A204.1 (cell line): Measurements from ENCODE around the gene SPAG17.

ENCODE experiments used
- FAIRE-seq: peaks from 2 replicates; lab custom pipeline; 2012; peaks lifted over from hg19 to GRCh38; lab: Jason Lieb, UNC

Gene SPAG17

DNA sequence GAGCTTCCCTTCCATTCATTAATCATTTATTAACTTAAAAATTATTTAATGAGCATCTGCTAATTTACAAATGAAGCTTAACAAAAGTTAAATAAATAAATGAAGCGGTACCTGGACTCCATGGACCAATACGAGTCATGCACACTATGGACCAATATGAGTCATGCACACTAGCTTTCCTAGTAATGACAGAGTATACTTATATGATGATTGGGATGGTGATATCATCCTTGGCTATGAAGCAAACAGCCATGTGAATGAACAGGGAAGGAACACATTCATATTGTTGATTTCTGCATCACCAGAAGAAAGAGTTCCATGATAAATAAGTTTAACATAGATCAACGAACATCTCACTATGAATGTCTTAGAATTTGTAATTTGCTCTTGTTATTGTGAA is 109.9 kb downstream of the SPAG17 start:
- no peak for FAIRE-seq

DNA sequence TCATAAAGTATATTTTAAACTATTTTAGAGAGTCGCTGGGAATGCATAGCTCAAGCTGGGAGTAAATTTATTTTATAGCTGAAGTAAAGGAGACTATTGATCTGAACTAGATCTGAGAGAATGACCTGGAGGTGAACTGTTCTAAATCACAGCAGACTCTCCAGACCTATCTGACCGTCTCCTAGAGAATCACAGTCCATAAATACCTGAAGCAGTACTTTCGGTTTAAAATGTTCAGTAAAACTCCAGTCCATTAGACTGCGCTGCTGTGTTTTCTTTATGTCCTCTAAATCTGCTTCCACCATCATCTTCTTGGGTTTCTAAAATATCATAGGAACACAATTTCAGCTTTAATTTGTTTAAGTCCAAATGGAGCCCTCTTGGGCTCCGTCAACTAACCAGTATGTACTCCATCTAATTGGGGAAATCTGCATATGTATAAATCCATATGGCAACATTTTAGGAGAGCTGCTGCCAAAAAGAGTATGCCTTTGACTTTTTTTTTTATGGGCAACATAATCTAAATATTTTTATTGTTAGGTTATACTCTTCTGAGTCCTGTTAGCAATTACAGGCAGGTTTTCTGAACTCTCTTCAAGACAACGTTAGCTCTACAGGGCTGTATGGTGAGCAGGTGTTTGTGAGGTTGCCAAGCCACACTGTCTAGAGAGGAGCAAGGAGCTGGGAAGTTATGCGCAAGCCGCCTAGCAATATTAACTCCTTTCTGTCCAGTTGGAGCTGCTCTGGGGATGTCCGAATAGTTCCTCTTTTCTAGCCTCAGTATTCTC is 111.2 kb downstream of the SPAG17 start:
- FAIRE-seq: no peak

DNA sequence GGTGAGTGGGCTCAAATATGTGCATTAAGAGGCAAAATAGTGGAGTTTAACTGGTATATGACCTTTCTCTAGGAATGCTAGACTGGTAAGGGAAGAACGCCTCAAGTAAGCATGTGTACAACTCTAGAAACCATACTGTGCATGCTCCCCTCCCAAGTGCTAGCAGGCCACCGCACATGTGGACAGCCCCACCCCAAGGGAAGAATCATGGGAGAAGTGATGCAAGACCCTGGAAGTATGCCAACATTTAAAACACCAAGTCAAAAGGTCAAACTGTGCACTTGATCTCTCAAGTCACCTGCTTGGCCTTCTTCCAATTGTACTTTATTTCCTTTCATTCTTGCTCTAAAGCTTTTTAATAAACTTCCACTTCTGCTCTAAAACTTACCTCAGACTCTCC is 135.0 kb downstream of the SPAG17 start:
- FAIRE-seq: no peak

DNA sequence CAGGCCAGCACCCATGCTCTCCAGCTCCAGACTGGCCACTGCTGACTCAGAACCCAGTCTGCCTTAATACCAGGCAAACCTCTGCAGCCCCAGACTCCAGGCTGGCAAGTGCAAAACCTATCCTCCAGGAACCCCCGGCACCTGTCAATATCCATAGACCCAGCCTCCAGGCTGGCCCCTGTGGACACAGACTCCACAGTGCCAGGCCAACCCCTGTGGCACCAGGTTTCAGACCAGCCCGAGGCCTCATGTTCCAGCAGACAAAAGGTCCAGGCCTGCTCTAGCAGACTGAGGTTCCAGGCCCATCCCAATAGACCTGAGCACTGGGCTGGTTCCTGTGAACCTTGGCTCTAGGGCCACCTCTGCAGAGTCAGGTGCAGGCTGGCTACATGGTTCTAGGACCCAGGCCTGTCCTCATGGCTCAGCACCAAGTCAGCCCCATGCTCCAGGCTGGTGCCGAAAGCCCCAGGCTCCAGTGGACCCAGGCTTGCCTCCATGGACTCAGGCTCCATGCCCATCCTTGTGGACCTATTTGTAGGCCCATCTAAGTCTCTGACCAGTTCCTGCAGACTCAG is 137.3 kb downstream of the SPAG17 start:
- no peak for FAIRE-seq

DNA sequence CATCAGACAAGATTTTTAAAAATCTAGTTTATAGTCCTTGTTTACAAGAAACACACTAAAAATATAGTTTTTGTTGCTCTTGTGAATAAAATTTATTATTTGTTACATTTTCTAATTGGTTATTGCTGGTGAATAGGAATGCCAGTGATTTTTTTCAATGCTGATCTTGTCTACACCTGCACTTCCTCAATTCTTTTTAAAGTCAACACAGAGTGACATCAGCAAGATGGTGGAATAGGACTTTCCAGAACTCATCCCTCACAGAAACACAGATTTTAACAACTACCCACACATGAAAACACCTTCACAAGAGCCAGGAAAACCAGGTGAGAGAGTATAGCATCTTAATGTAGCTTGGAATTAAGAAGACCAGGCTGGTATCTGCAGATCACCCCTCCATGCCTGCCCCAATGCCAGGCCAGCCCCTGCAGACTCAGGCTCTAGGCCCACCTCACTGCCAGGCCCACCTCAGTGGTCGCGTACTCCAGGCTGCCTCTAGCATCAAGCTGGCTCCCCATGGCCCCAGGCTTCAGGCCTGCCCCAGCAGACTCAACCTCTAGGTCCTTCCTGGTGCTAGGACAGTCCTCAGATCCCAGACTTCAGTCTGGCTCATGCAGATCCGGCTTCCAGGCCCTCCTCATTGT is 137.9 kb downstream of the SPAG17 start:
- FAIRE-seq: no peak

DNA sequence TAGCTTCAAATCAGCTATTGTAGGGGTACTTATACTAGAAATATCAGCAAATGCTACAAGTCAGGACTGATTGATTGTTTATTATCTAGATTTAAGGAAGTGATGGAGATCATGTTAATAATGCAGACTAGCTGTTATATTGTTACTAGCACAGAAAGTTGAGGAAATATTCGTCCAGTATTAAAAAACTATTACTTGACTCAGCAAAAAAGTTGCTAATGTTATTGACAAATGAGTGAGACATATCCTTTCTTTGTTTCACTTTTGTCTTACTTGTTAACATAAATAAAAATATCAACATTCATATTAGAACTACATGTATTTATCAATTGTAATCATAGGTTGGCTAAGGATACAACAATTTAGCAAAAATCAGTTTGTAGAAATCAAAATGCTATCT is 141.4 kb downstream of the SPAG17 start:
- no peak for FAIRE-seq

DNA sequence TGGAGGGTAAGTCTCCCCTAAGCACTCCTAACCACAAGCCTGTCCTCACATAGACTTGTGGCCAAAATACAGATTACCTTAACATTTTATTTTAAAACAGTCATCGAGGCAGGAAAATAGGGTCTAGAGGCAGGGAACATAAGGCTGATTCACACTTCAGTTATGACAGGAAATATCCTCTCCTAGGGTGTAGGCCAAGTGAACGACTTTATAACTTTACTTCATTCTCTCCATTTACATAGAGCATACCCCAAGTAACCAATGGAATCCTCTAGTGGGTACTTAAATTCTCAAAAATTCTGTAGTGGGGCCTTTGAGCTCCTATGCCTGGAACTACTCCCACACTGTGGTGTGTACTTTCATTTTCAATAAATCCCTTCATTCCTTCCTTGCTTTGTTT is 142.5 kb downstream of the SPAG17 start:
- FAIRE-seq: no peak

DNA sequence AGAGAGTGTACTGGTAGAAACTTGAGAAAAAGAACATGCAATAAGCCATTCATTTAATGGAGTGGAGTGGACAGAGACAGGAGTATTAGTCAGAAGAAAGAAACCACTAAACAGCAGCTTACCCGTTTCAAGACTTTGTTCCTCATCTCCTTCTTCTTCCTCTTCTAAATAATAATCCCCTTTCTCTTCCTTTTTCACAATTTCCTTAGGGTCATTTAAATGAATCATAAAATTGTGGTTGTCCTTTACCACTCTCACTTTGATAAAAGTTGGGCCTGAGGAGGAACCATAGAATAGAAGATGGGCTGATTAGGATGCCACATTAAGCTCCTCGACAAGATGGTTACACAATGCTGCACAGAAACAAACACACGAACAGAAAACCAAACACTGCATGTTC is 145.9 kb downstream of the SPAG17 start:
- no peak for FAIRE-seq

DNA sequence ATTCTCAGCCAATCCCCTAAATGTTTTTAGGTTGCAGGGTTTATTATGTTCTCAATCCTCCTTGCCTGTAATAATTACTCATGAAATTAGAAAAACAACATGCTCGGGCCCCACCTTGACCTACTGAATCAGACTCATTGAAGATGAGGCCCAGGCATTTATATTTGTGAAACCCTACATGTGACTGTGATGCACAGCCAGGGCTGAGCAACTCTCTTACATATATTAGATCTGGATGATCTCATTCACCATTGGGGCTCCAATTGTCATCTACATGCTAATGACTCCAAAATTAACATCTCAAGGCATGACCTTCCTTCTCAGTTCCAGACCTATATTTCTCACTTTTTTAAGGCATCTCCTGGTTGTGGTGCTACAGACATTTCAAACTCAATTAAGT is 152.1 kb downstream of the SPAG17 start:
- FAIRE-seq: no peak

DNA sequence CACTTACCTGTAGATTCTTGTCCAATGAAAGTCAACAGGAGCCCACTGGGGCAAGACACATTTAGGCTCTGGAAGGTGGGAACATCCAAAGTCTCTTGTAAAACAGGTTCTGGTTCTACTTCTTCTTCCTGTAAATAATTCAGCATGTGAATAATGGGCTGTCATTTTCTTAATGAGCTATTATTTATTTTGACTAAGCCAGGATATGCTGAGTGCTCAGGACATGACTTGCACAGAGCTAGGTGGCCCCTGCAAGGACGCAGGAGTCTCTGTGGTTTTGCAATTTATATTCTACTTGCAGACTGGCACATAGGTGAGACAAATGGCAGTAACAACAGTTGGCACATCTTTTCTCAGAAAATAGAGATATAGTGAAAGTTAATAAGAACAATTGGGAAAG is 156.8 kb downstream of the SPAG17 start:
- FAIRE-seq: no peak

DNA sequence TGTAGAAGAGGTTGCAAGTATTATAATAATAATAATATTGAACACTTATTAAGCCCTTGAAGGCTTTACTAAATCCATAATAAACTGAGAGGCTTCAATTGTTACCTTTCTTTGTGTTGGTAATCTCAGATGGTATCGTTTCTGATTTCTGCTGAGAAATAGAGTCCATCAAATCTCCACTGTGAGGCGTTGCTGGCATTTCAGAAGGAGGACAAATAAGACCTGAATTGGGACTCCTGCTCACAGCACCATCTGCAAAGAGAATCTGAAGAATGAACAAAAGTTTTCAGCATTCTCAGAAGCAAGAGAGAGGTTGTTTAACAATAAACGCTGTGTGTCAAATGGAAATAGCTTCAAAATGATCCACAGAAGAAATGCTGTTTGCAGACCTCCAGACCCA is 161.8 kb downstream of the SPAG17 start:
- no peak for FAIRE-seq

DNA sequence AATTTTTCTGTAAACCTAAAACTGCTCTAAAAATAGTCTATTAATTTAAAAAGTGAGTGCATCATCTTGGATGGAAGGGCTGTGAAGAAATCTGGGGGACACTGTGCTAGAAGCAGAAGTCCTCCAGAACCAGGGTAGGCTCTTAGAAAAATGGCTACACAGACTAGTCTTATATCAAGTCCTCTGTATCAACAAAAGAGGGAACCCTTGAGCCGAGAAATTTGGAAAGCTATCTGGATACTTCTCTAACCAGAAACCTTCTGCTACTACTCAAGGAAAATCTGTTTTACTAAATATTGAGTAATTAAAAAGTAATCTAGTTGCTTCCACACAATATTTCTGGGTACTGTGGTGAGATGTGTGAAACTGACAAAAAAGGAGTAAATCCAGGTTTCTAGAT is 163.4 kb downstream of the SPAG17 start:
- FAIRE-seq: no peak

DNA sequence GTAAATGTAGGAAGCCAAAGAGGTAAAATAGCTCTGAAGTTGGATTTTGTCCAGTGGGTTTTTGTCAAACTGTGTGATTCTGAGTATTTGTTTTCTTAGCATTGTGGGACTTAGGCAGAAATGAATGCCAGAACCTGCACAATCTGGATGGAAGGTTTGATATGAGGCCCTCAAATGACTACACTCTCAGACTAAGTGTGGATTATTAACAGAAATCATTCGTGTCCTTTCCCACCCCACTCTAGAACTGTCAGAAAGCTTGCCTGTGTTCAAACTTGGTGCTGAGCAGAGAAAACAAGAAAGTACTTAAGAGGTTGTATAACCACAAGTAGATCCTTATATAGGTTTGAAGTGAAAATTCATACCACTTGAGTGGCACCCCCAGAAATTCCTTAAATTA is 167.0 kb downstream of the SPAG17 start:
- no peak for FAIRE-seq

DNA sequence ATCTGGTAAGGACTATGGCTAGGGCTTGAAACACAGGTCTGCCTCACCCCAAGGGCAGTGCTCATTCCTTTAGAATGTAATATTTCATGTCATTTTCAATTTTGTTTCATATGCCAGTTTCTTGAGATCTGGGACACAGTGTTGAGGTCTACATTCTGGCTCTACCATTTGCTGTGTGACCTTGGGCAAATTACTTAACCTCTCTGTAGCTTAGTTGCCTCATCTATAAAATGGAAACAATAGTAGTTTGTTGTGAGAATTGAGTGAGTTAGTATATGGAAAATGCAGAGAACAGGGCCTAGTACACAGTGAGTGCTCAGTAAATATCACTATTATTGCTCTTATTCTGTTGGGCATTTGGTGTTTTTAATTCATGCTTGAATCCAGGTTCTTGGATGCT is 171.1 kb downstream of the SPAG17 start:
- FAIRE-seq: no peak

DNA sequence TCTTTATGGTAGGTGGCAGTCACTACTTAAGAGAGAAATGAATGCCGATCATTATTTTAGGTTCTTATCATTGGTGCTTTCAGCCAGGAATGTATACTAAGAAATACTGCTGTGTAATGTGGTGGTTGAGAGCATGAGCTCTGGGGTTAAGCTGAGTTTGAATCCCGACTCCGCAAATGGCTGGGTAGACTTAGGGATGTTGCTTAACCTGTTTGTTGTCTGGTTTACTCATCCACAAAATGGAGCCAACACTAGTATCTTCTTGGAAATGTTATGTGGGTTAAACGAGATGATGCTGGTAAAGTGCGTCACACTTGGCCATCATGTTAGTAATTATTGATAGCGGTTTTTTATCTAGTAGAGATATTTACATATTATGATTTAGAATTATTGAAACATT is 171.7 kb downstream of the SPAG17 start:
- FAIRE-seq: no peak

DNA sequence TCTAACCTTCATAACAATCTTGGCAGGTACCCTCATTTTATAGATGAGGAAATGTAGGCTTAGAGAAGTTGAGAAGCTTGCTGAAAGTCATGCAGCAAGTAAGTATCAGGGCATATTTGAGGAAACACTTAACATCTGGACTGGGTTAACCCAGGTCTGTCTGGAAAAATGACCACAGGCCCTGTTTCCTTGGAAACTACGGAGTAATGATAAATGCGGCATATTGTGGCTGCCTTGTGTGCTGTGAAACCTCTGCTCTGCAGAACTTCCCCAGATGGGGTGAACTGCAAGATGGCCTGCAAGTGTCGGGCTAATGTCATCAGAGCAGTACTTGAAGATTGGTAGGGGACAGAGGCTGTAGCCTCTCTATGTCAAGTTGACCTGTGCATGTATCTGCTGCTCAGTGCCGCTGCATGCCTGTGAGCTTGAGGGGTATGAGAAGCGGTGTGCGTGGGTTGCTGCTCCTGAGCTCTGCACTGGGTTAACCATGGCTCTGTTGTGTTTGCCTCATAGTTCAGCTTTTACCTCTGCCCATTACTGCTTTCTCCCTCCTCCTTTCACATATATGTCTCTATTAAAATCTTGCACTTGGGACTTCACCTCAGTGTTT is 172.4 kb downstream of the SPAG17 start:
- FAIRE-seq: no peak

DNA sequence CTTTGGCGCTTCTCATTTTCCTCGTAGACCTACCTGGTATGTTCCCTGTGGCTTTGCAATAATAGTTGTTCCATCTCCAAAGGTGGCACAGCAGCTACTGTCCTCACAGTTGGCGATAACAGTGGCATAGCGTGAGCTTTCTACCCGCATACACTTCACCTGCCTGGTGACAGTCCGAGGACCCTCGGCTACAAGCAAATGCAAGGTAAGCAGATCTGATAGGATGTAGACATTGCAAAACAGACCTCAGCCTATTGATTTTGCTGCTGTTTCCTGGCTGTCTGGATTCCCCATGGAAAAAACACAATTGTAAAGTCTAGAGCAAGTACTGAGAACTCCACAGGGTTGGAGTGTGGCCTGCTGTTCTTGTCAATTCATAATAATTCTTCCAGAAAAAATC is 177.0 kb downstream of the SPAG17 start:
- FAIRE-seq: no peak

DNA sequence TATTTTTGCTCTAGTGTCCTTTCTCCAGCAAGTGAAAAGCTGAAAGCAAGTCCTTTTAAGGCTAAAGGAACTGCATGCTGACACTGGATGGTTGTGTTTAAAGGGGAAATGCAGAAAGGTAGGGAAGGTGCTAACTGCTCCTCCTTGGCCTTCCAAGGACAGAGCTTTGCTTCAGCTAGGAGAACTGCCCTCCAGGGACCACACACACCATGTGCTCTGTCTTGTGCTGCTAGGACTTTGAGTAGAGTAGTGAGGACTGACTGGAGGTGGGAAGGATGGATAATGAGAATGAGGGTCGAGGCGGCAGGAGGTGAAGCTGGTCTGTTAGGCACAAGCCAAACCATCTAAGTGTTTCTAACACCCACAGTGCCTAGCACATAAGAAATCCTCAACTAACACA is 177.6 kb downstream of the SPAG17 start:
- FAIRE-seq: no peak

DNA sequence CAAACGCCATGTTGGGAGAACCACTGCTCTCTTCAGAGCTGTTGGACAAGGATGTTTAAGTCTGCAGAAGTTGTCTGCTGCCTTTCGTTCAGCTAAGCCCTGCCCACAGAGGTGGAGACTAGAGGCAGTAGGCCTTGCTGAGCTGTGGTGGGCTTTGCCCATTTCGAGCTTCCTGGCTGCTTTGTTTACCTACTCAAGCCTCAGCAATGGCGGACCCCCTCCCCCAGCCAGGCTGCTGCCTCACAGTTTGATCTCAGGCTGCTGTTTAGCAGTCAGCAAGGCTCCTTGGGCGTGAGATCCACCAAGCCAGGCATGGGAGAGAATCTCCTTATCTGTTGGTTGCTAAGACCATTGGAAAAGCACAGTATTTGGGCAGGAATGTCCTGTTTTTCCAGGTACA is 180.7 kb downstream of the SPAG17 start:
- no peak for FAIRE-seq

DNA sequence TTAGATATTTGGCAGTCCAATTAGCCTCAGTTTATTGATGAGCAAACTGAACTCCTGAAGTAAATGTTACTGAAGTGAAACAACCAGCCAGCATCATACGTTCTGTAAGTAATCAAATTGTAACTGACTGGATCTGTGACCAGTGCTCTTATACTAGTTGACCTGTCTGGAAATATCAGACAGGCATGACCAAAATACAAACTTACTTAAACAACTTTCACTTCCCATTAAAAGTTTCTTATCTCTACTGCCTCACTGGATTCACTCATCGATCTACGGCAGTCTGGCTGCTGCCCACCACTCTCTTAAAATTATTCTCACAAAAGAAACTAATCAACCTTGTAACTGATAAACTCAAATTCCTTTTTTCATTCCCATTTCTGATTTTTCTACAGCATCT is 199.1 kb downstream of the SPAG17 start:
- FAIRE-seq: no peak

DNA sequence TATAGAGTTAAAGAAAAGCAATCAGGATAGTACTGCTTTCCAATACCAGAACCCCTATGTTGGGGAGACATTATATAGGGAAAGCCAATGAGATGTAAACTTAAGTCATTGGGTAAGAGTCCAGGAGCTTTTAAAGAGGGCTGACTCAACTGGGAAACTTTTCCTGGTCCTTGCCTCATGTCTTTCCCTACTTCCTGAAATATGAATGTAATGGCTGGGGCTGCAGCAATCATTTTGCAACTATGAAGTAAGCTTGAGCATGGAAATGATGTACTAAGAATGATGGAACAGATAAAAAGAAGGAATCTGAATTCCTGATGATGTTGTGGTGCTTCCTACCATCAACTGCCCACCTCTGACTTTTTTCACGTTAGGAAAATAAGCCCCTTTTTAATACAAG is 199.8 kb downstream of the SPAG17 start:
- FAIRE-seq: no peak

DNA sequence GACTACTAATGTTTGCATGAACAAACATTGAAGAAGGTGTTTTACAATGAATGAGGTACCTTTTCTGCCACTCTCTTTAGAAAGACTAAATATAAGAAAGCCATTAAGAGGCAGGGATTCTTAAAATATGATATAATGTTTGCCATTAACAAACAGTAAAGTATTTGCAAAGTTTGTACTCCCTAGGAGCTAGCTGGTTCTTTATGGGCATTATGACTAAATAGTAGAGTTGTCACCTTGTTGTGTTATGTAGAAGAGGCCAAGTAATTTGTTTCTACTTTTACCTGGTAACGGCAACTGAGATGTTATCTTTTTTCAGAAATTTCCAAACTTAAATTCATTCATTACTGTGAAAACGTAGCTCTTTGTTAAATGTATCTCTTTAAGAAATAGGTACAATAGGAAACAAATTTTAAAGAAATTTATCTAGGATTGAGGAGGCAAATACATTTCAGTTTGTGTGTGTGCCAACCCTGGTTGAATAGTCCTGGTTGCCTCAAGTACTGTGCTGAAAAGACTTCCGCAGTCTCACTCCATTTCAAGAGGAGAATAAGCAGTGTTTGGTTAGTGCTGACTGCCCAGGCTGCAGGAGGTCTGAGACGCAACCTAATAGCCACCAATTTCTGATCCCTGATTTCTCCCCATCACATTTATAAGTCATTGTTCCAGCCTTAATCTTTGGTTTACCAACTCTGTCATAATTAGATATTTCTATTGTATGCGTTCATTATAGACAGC is 203.4 kb downstream of the SPAG17 start:
- no peak for FAIRE-seq

DNA sequence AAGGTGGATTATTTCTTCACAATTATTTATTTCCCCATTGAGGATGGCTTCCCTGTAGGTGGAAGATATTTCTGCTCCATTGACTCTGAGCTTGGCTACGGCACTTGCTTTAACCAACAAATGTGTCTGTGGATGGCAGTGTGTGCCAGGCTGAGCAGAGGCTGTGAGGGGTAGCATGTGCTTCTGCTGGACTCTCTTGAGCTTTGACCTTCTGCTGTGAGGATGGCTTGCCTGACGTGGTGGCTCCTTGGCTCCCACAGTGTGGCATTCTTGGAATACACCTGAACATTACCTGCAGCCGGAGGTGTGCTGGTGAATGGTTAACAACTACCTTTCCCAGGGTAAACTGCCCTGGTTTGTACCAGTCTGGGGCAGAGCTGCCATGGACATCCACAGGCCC is 208.6 kb downstream of the SPAG17 start:
- no peak for FAIRE-seq
